Erythroblast (primary cell): ENCODE measurements around the gene BAIAP2.

Experiments
- DNase-seq, 2 experiments: peaks; one replicate each; lab custom pipeline; 2025; lab: John Stamatoyannopoulos, UW
- GATA1 ChIP-seq: IDR thresholded peaks from 2 replicates; pipeline ENCODE4 v1.6.1; 2011; ENCODE audit warnings: low read depth, mild to moderate bottlenecking, control low read depth, low read length, moderate library complexity
- POLR2A ChIP-seq: IDR thresholded peaks from 2 replicates; pipeline ENCODE4 v1.6.1; 2011; ENCODE audit warnings: mild to moderate bottlenecking, low read length

BAIAP2 gene

GRCh38 chr17:81034779-81035520 lies at the start of gene BAIAP2:
Gene BAIAP2 (plus strand): TSS chr17:81035151. CDS start chr17:81035255, 104 bp downstream.
- TF ChIP-seq GATA1: no peak
- TF ChIP-seq POLR2A: peak; percentile 66
- DNase-seq: peak; percentile 95 to 97

- DNase-seq: no peak
- no peak for TF ChIP-seq GATA1
- TF ChIP-seq POLR2A: no peak
Observed at GRCh38 chr17:80986046-80986445, 48.9 kb upstream of the BAIAP2 start.

- TF ChIP-seq POLR2A: no peak
- no peak for TF ChIP-seq GATA1
- no peak for DNase-seq
Observed at GRCh38 chr17:80986816-80987475, 48.0 kb upstream of the BAIAP2 start.

GRCh38 chr17:80987941-80988461 lies 47.0 kb upstream of the BAIAP2 start:
- TF ChIP-seq POLR2A: no peak
- no peak for TF ChIP-seq GATA1
- DNase-seq: no peak

GRCh38 chr17:80989586-80989913 lies 45.4 kb upstream of the BAIAP2 start:
- TF ChIP-seq GATA1 (no peak), POLR2A (no peak)
- no peak for DNase-seq

GRCh38 chr17:80990921-80991644 lies 43.9 kb upstream of the BAIAP2 start:
- DNase-seq: no peak
- TF ChIP-seq POLR2A (no peak), GATA1 (no peak)

- DNase-seq: peak; percentile 90 to 93
- TF ChIP-seq POLR2A (peak; percentile 34), GATA1 (no peak)
Observed at GRCh38 chr17:80991645-80992076, 43.3 kb upstream of the BAIAP2 start, which contains the start of gene CHMP6. Gene CHMP6 (plus strand): TSS chr17:80991841. CDS start chr17:80991919, 78 bp downstream.

- peak; percentile 53 to 69 for DNase-seq
- no peak for TF ChIP-seq POLR2A
- TF ChIP-seq GATA1: no peak
Observed at GRCh38 chr17:80992077-80992947, 42.6 kb upstream of the BAIAP2 start.

- TF ChIP-seq POLR2A (no peak), GATA1 (no peak)
- DNase-seq: no peak
Observed at GRCh38 chr17:80992948-80993624, 41.9 kb upstream of the BAIAP2 start.

GRCh38 chr17:80995131-80995530 lies 39.8 kb upstream of the BAIAP2 start:
- DNase-seq: no peak
- TF ChIP-seq GATA1 (no peak), POLR2A (no peak)

- DNase-seq: no peak
Observed at GRCh38 chr17:80996422-80997305, 38.3 kb upstream of the BAIAP2 start.

More at GRCh38 chr17:80996422-80997305, 38.3 kb upstream of the BAIAP2 start:
- TF ChIP-seq POLR2A (no peak), GATA1 (no peak)
